MCF 10A (cell line): ENCODE measurements around the gene RCOR1. TPM values are rescaled to one million over a fixed set of nuclear protein-coding genes. Genes with fewer than 3 reads are reported as not detected.
"Not testable (repeated sequence)": the region's sequence is repeated elsewhere in the genome, so short reads cannot be mapped to it uniquely, and the experiment has no call there.

Source experiments
- BruUV-seq: library from RNA; stranded (reverse); fragments of 400-500 nt; replicated peaks from 2 replicates; lab custom pipeline; 2021; lab: Mats Ljungman, UMichigan
- CTCF ChIA-PET: fragments of 300-600 bp; sonication (Branson Sonifier 250); formaldehyde crosslinking; extraction: SDS; loops from one replicate; lab custom pipeline; 2021; ENCODE audit warnings: antibody characterized with exemption, inconsistent platforms; lab: Yijun Ruan, JAX
- POLR2A ChIA-PET: fragments of 300-600, 350-650 bp; sonication (Branson Sonifier 250); formaldehyde crosslinking; extraction: SDS; loops from one replicate; lab custom pipeline; 2020; ENCODE audit warnings: antibody characterized with exemption, inconsistent platforms; lab: Yijun Ruan, JAX
- DNase-seq: peaks from one replicate; pipeline ENCODE4 v3.0.0-alpha.2; 2018; ENCODE audit not compliant: unreplicated experiment
- H3K27ac Mint-ChIP-seq: one replicate; pipeline ENCODE4 v1.8.0; 2022; ENCODE audit warnings: mild to moderate bottlenecking, low read depth, mixed read lengths; ENCODE audit not compliant: unreplicated experiment
- H3K27me3 Mint-ChIP-seq: one replicate; pipeline ENCODE4 v1.8.0; 2022; ENCODE audit warnings: mixed read lengths; ENCODE audit not compliant: insufficient read depth, unreplicated experiment
- H3K36me3 Mint-ChIP-seq: one replicate; pipeline ENCODE4 v1.8.0; 2022; ENCODE audit warnings: mild to moderate bottlenecking, moderate library complexity, mixed read lengths; ENCODE audit not compliant: insufficient read depth, unreplicated experiment
- H3K4me1 Mint-ChIP-seq: one replicate; pipeline ENCODE4 v1.8.0; 2022; ENCODE audit warnings: mixed read lengths; ENCODE audit not compliant: insufficient read depth, unreplicated experiment
- H3K4me3 Mint-ChIP-seq: one replicate; pipeline ENCODE4 v1.8.0; 2022; ENCODE audit warnings: mild to moderate bottlenecking, moderate library complexity, mixed read lengths; ENCODE audit not compliant: unreplicated experiment
- H3K9me3 Mint-ChIP-seq: one replicate; pipeline ENCODE4 v1.8.0; 2022; ENCODE audit warnings: mixed read lengths; ENCODE audit not compliant: unreplicated experiment
- intact Hi-C: fragments of 100-400 bp; cut with micrococcal nuclease; formaldehyde crosslinking; loops from 2 replicates; pipeline ENCODE4 v1.14.1; 2022
- total RNA-seq: library from RNA; stranded (reverse); gene quantifications from 2 replicates; pipeline ENCODE4 v1.2.3, GENCODE V29; 2022
- TF ChIP-seq, protein P1 (sequence below): fragments of 200-600 bp; IDR thresholded peaks from one replicate; pipeline ENCODE4 v1.8.0; 2022; ENCODE audit warnings: antibody characterized with exemption, mild to moderate bottlenecking; ENCODE audit not compliant: unreplicated experiment

RCOR1 gene
- total RNA-seq, 1 experiment from 2014 or later: 45.6 TPM

DNA sequence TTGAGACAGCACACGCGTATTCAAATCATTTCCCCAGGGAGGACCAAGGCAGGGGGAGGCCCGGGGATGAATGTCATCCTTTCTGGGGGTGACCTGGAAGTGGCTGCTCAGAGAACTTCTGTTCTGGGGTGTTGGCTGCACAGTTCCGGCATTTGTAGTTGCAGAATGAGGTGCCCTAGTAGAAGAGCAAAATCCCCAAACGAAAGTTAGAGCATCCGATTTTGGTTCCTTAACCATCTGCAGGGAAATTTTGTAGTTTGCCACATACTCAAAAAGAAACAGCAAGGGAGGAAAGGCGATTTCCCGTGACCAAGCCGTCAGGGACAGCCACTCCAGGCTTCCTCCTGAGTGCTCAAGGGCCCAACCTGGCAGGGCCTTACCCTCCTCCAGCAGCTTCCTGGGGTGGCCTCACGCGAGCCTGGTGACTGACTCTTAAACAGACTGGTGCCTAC is 171.8 kb downstream of the RCOR1 start:
- no TSS peak for BruUV-seq
- Mint-ChIP-seq H3K27ac (no peak overlapping the region), H3K27me3 (no peaks in the 10 kb centered on the region), H3K4me3 (no peak overlapping the region), H3K36me3 (peaks cover 8% of the 10 kb centered on the region), H3K4me1 (no peaks in the 10 kb centered on the region), H3K9me3 (no peaks in the 10 kb centered on the region)
- intact Hi-C loops: no loop called here
- ChIA-PET CTCF (no interaction called here), POLR2A (no interaction called here)
- no peak for DNase-seq
- TF ChIP-seq, protein P1, sequence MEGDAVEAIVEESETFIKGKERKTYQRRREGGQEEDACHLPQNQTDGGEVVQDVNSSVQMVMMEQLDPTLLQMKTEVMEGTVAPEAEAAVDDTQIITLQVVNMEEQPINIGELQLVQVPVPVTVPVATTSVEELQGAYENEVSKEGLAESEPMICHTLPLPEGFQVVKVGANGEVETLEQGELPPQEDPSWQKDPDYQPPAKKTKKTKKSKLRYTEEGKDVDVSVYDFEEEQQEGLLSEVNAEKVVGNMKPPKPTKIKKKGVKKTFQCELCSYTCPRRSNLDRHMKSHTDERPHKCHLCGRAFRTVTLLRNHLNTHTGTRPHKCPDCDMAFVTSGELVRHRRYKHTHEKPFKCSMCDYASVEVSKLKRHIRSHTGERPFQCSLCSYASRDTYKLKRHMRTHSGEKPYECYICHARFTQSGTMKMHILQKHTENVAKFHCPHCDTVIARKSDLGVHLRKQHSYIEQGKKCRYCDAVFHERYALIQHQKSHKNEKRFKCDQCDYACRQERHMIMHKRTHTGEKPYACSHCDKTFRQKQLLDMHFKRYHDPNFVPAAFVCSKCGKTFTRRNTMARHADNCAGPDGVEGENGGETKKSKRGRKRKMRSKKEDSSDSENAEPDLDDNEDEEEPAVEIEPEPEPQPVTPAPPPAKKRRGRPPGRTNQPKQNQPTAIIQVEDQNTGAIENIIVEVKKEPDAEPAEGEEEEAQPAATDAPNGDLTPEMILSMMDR: no peak

- H3K27ac Mint-ChIP-seq, BruUV-seq, DNase-seq, H3K9me3 Mint-ChIP-seq, H3K4me1 Mint-ChIP-seq, H3K27me3 Mint-ChIP-seq, intact Hi-C loops, H3K4me3 Mint-ChIP-seq, H3K36me3 Mint-ChIP-seq, CTCF ChIA-PET, POLR2A ChIA-PET: not testable (repeated sequence)
These were observed 173.3 kb downstream of the RCOR1 start for GRCh38 chr14:102765770-102766169.

GRCh38 chr14:102768223-102769048 is 176.0 kb downstream of the RCOR1 start:
- H3K27me3 Mint-ChIP-seq: peaks cover 14% of the 10 kb centered on the region
- no peaks in the 10 kb centered on the region for H3K4me1 Mint-ChIP-seq
- no peaks in the 10 kb centered on the region for H3K9me3 Mint-ChIP-seq
- POLR2A ChIA-PET: interaction anchor here (0.6 kb wide), 1 partner anchor 39 kb away, joined by 3 read pairs; no protein-coding TSS in a partner anchor
- TF ChIP-seq, protein P1: no peak
- H3K27ac Mint-ChIP-seq: no peak overlapping the region
- no peak overlapping the region for H3K4me3 Mint-ChIP-seq
- BruUV-seq: no TSS peak
- H3K36me3 Mint-ChIP-seq: peaks cover 8% of the 10 kb centered on the region
- intact Hi-C loops: no loop called here
- no peak for DNase-seq
- CTCF ChIA-PET: interaction anchor here (0.6 to 0.7 kb wide), 3 partner anchors 145 to 401 kb away, joined by 3 read pairs; no protein-coding TSS in a partner anchor

GRCh38 chr14:102769049-102769327 is 176.5 kb downstream of the RCOR1 start:
- CTCF ChIA-PET: no interaction called here
- TF ChIP-seq, protein P1: no peak
- intact Hi-C loops: no loop called here
- Mint-ChIP-seq H3K4me3 (no peak overlapping the region), H3K27ac (no peak overlapping the region), H3K4me1 (no peaks in the 10 kb centered on the region), H3K27me3 (peaks cover 14% of the 10 kb centered on the region), H3K9me3 (no peaks in the 10 kb centered on the region), H3K36me3 (peaks cover 4% of the 10 kb centered on the region)
- POLR2A ChIA-PET: no interaction called here
- BruUV-seq: no TSS peak
- DNase-seq: no peak
